Nucleus accumbens (tissue), 56 donors: ENCODE results near the gene AADAT.
A peak's percentile ranks its signal among the peaks of the same experiment; 100 is the strongest.

Source experiments
- DNase-seq, 56 donors: peaks; one replicate each; lab custom pipeline; 2025; lab: John Stamatoyannopoulos, UW

Gene AADAT

DNA sequence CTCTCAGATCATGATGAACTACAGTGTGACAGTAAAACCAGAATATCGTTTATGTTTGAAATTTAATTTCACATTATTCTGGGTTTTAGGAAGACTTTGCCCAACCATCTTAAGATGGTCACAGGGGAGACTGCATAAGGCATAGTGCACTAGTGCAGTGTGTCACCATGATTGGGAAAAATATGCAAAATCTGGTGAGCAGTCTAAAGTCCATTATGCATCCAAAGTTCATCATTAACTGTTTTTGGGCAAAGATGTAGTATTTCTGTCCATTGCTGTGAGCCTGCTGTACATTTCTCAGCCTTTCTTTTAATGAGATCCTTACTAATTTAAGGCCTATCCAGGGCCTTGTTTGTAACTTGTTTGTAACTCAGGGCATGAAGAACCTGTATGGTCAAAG is 52.3 kb downstream of the AADAT start:
- no peak for DNase-seq

DNA sequence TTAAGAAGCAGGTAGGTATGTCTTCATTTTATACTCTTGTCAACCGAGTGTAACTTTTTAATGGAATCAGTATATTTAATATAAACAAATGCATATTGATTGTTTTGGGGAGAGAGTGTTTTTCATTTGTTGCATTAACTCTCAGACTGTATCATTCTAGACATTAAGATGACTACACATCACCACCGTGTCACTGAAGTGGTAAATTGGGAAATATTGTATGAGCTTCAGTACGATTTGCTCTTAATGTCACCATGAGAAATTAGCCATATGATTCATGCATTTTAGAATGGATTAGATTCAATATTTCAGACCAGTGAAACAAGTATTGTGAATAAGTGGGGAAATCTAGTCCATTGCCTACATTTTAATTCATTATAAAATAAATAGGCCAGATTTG is 53.9 kb downstream of the AADAT start:
- no peak for DNase-seq

DNA sequence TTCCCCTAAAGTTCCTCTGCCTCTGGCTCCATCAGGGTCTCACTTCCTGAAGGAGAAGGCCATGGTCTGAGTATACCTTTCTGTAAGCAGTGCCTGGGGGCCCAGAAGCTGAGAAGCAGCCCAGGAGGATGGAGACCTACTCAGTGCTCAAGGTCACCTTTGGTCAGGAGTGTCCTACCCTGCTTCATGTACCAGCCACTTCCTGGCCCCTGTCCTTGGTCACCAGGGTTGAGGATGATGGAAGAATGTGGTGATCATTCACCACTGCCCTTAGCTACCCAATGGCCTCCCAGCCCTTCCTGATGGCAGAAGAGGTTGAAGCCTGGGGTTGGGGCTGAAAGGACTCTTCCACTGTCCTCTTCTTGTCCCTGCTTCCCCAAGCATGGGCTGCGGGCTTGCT is 54.5 kb downstream of the AADAT start:
- DNase-seq, result no peak

DNA sequence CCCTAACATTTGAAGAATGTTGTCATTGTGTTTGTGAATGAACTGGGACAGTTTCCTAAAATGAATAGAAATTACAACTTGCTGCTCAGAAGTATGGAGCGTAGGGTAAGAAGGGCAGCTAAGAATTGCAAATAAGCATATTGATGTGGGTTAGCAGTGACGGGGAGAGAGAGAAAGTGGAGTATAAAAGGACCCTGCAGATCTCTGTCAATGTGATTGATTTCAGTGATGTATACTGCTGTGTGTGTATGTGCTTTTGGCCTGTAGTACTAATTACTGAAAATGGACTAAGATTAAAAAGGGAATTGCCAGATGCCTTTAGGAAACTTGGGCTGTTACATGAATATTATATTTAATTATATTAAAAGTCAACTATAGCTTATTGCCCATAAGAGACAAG is 55.8 kb downstream of the AADAT start:
- DNase-seq, result no peak

DNA sequence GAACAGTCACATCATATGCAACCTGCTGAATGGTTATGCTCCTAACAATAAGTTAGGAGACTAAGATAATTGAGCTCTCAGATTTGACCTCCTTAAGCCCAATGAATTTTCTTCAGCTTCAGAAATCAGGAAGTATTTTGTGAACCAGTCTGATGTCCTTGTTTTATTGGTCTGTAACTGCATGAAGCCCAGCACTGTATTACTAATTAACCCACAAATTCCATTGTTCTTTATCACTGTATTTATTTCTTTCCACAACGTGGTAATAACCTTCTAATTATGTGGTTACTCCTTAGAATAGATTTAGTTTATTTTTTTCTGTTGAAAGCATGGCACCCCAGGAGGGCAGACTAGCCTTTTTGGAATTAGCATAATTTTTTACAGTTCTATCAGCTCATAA is 59.6 kb downstream of the AADAT start:
- DNase-seq, result no peak

DNA sequence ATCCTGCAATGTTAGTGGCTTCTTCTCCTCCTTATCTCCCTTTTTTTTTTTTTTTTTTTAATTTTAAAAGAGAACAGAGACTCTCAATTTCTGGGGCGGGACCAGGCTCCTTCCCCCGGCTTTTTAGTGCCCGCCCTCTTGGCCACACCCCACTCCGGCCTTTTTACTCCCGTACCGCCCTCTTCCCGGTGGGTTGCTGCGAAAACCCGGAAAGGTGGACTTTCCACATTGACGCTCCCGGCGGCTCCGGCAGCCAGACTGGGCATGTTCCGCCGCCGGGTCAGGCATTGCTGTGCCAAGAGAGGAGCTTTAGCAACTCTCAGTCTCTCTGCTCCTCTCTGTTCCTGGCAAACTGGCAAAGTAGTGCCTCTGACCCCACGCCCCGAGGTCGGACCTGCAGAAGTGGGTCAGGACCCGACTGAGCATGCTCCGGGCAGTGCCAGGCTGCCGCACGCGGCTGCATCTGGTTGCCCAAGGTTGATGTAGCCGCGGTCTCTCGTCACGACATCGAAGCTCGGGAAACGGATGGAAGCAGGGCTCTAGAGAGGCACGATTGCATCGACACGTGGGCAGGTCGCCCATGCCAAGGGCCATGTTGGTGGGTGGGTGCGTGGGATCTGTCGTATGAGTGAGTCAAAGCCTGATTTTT is 62.5 kb downstream of the AADAT start:
- DNase-seq, result peak in 55 of 56 donors; percentile 52 to 95 (median 87)

DNA sequence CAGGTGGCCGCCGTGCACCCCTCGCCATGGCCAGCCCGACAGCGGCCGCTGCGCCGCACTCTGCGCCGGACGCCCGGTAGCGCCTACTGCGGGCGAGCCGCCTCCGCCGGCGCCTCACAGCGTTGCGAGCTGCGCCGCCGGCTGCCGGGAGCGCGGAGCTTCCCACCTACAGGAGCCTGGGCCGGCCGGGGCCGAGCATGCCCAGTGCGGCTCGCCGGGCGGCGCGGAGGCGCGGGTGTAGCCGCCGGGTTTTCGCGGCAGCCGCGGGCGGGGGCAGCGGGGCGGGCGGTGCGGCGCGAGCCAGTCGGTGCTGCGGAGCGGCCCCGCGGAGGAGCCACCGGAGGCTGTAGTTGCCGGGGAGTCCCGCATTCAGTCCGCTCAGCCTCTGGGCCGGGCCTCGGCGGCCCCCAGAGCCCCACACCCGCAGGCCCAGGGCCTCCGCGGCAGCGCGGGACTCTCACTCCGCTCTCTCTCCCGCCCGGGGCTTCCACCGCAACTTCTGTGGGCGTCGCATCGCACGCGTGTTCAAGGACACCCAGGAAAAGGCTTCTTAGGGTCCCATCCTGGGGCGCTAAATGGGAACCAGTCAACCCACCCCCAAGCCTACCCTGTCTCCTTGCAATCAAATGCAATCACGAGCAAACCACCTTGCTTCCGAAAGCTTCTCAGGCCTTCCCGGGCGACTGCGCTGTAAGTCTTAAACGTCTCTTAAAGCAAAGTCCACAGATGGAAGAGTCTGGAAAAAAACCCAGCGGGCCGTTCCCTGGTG is 63.3 kb downstream of the AADAT start, which contains the start of gene MFAP3L:
MFAP3L (minus strand) TSS at position 143 of the 769 bp plus-strand sequence. CDS start 20,518 bp downstream, outside the sequence.
- DNase-seq, result peak in 54 of 56 donors; percentile 42 to 91 (median 82)

DNA sequence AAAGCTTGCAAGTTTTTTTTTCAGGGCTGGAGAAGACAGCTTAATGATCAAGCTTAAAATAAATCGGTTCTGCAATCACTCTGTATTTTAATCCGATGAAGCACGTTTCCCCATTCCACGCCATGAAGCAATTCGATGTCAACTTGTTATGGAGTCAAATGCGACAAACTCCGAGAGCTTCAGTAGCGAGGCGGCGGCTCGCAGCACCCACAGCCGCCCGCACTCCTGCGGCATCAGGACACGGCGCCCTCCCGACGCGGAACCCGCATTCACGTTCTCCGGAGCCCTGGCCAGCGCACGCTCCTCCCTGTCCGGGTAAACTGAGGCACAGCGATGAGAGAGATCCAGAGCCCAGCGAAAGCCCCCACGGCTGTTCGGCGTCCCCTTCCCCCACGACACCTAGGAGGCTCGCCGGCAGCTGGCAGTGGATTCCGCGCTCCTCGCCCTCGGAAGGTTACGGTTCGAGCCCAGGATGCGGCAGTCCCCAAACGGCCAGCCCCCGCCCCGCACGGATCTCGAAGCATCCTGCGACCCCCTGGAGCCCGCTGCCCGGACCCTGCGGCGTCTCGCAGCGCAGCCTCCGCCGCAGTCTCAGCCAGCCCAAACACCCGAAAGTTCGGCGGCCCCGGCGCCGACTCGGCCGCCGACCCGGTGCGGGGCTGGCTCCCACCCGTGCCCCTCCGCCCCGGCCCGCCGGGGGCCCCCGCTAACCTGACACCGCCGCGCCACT is 64.1 kb downstream of the AADAT start:
- DNase-seq, result peak in 43 of 56 donors; percentile 3 to 72 (median 43)

DNA sequence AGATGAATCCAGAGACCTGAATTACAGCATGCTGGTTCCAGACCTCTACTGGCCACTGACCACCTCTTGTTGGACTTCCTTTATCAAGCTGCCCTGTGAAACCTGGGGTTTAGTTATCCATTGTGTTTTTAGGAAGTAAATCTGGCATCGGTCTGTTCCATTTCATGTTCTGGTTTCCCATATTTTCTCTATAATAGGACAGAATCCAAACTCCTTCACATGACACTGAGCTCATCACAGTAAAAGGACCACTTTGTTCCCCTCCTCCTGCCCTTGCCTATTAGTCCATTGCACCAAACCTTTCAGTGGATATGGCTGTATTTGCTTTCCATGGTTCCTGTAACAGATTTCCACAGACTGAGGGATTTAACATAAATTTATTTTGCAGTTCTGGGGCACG is 67.5 kb downstream of the AADAT start:
- DNase-seq, result peak in 15 of 56 donors; percentile 4 to 64 (median 19)

DNA sequence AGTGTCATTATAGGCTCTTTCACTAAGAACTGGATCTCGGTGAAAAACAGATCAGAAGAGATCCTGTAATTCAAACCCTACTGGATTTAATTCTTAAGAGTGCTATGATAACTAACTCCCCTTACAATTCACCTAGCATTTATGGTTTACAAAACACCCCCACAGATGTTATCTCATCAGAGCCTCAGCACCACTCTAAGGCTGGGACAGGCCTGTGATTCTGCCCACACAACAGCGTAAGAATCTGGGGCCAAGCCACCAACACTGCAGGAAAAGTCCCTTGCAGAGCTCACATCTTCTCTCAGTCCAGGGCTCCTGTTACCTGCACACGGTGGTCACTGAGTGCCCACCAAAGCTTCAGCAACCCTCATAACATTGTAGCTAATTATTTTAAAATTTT is 72.5 kb downstream of the AADAT start:
- DNase-seq, result peak in 2 of 56 donors; percentile 16 to 24

DNA sequence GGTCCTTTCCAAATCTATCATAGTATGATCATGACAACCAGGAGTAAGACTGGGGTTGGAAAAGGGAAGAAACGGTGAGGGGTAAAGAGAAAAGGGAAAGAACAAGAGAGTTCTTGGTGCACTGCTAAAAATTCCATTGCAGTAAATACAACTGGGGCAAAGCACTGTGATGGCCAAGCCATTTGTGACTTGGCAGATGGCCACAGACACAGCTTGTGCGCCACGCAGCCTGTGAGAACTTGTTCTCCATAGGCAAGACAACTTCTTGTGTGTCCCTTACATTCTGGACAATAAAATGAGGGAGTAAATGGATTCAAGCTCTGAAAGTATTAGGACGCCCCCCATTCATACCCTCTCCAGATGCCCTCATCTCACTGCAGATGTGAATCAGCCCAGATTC is 74.5 kb downstream of the AADAT start:
- peak in 46 of 56 donors; percentile 4 to 86 (median 56) for DNase-seq

DNA sequence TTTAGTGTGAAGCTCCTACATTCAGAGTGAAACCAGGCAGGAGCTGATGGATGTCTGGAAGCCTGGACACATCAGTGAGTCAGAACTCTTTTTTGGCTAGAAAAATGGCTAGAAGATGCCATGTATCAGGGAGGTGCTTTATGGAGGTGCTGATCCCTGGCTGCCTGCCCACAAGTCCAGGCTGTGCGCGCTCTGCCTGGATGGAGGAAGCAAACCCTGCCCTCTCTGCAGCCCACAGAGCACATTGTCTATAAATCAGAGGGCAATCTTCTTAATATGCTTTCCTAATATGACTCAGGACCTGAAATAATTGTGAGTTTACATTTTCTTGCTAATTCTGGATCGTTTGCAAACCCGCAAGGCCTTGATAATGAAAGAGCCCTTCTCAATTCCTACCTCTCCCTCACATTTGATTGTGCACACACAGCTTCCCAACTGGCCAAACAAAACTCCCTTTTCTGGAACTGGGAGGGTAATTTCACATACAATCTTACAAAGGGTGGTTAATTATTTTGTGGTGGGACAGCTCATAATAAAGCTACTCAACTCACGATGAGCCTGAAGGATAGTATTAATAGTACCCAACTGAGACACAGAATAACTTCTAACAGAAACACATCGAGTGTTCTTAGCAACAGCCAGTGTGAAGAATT is 75.3 kb downstream of the AADAT start:
- peak in 14 of 56 donors; percentile 8 to 50 (median 26) for DNase-seq

DNA sequence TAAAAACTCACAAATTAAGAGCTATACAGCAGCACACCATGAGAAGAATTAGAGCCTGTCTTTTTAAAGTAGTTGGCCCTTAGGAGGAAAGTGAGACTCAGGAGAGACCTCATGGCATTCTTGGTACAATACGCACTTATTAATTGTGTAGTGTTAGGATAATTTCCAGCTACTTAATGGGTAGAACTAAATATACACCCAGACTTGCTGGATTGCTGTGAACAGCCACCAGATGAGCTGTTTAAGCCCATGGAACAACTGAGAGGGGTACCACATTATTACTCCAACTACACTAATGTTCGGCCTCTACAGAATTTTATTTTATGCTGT is 77.2 kb downstream of the AADAT start:
- DNase-seq, result no peak

DNA sequence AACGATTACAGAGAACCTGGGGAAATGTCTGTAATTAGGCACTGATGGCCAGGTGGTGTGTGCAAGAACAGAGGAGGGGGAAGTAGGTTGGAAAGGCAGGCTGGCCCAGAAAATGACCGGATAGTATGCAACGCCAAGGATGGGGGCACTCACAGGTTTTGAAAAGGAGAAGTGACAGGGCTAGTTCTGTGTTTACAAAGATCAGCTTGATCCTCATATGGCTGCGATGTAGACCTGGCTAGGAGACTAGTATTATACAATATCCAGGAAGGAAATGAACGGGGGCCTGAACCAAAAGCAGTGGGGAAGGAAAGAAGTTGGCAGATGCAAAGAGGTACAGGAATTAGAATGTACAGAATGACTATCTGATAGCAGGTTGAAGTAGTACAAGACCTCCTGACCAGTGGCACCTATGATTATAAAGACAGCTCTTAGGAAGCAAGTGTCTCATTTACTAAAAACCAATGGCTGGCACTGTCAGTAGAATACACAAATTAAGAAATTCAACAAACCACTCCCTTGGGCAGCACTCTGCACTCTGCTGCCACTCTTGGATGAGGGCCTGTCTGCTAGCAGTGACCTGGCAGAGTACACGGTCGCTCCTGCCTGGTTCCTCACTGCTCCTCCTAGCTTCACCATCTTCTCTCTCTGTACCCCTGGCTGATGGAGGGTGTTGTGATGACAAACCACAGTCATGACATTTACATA is 77.7 kb downstream of the AADAT start:
- peak in 23 of 56 donors; percentile 7 to 54 (median 23) for DNase-seq
